Progenitor cell of endocrine pancreas (in vitro differentiated cells): ENCODE measurements around the gene TMUB1. TPM values are rescaled to one million over a fixed set of nuclear protein-coding genes. Genes with fewer than 3 reads are reported as not detected.

Experiments
- DNase-seq: peaks from one replicate; pipeline ENCODE4 v3.0.0; 2021; ENCODE audit warnings: low spot score; ENCODE audit not compliant: unreplicated experiment
- H3K27ac Mint-ChIP-seq: 2 replicates; pipeline ENCODE4 v1.8.0; 2021; ENCODE audit warnings: mild to moderate bottlenecking, moderate library complexity, mixed read lengths
- H3K27me3 Mint-ChIP-seq: 2 replicates; pipeline ENCODE4 v1.8.0; 2021; ENCODE audit warnings: mixed read lengths
- H3K36me3 Mint-ChIP-seq: 2 replicates; pipeline ENCODE4 v1.8.0; 2022; ENCODE audit warnings: mixed read lengths; ENCODE audit not compliant: insufficient read depth
- H3K4me1 Mint-ChIP-seq: 2 replicates; pipeline ENCODE4 v1.8.0; 2021; ENCODE audit warnings: low read depth, mixed read lengths
- H3K4me3 Mint-ChIP-seq: 2 replicates; pipeline ENCODE4 v1.8.0; 2021; ENCODE audit warnings: low read depth, mild to moderate bottlenecking, moderate library complexity, mixed read lengths
- H3K9me3 Mint-ChIP-seq: 2 replicates; pipeline ENCODE4 v1.8.0; 2021; ENCODE audit warnings: low read depth, mixed read lengths
- CTCF ChIP-seq: fragments of 200-600 bp; sonication (generic); IDR thresholded peaks from one replicate; pipeline ENCODE4 v1.5.0; 2021; ENCODE audit warnings: antibody characterized with exemption, mild to moderate bottlenecking; ENCODE audit not compliant: unreplicated experiment
- total RNA-seq: library from RNA; stranded (reverse); gene quantifications from 2 replicates; pipeline ENCODE4 v1.2.1, GENCODE V29; 2021

Gene TMUB1
- total RNA-seq, 1 donor from 2014 or later = 48.6 TPM

- no peaks in the 10 kb centered on the region for H3K27me3 Mint-ChIP-seq
- no peak for DNase-seq
- no peak overlapping the region for H3K4me3 Mint-ChIP-seq
- no peaks in the 10 kb centered on the region for H3K4me1 Mint-ChIP-seq
- H3K27ac Mint-ChIP-seq = no peak overlapping the region
- TF ChIP-seq CTCF = no peak
- H3K36me3 Mint-ChIP-seq = no peaks in the 10 kb centered on the region
- H3K9me3 Mint-ChIP-seq = no peaks in the 10 kb centered on the region
Observed at GRCh38 chr7:151040616-151041375, 42.5 kb downstream of the TMUB1 start.

GRCh38 chr7:151039850-151040548, 43.3 kb downstream of the TMUB1 start:
- DNase-seq = no peak
- TF ChIP-seq CTCF = no peak
- Mint-ChIP-seq H3K36me3 (no peaks in the 10 kb centered on the region), H3K4me3 (no peak overlapping the region), H3K9me3 (no peaks in the 10 kb centered on the region), H3K4me1 (no peaks in the 10 kb centered on the region), H3K27ac (no peak overlapping the region), H3K27me3 (no peaks in the 10 kb centered on the region)

GRCh38 chr7:151038951-151039849, 44.1 kb downstream of the TMUB1 start:
- DNase-seq = no peak
- no peaks in the 10 kb centered on the region for H3K36me3 Mint-ChIP-seq
- no peaks in the 10 kb centered on the region for H3K27me3 Mint-ChIP-seq
- TF ChIP-seq CTCF = no peak
- H3K4me1 Mint-ChIP-seq = no peaks in the 10 kb centered on the region
- no peak overlapping the region for H3K27ac Mint-ChIP-seq
- H3K9me3 Mint-ChIP-seq = no peaks in the 10 kb centered on the region
- no peak overlapping the region for H3K4me3 Mint-ChIP-seq

- Mint-ChIP-seq H3K36me3 (no peaks in the 10 kb centered on the region), H3K27me3 (no peaks in the 10 kb centered on the region), H3K4me1 (no peaks in the 10 kb centered on the region), H3K27ac (no peak overlapping the region), H3K9me3 (no peaks in the 10 kb centered on the region), H3K4me3 (no peak overlapping the region)
- no peak for TF ChIP-seq CTCF
- DNase-seq = no peak
Observed at GRCh38 chr7:151035902-151036301, 47.4 kb downstream of the TMUB1 start.
